Left ventricle myocardium inferior (tissue), 1 donor: Measurements from ENCODE around the gene TYW5. TPM values are rescaled to one million over a fixed set of nuclear protein-coding genes. Genes with fewer than 3 reads are reported as not detected.

Experiments used
- DNase-seq: peaks from one replicate; pipeline ENCODE4 v3.0.0-alpha.2; 2020
- H3K27ac ChIP-seq: fragments of 200-600 bp; replicated peaks from 2 replicates; pipeline ENCODE4 v1.8.0; 2021
- H3K27me3 ChIP-seq: fragments of 200-600 bp; 2 replicates; pipeline ENCODE4 v1.8.0; 2021; ENCODE audit warnings: low read depth
- H3K36me3 ChIP-seq: fragments of 200-600 bp; 2 replicates; pipeline ENCODE4 v1.8.0; 2021
- H3K4me1 ChIP-seq: fragments of 200-600 bp; 2 replicates; pipeline ENCODE4 v1.8.0; 2021
- H3K4me3 ChIP-seq: fragments of 200-600 bp; 2 replicates; pipeline ENCODE4 v1.8.0; 2021; ENCODE audit warnings: mild to moderate bottlenecking, moderate library complexity
- H3K9me3 ChIP-seq: fragments of 200-600 bp; replicated peaks from 2 replicates; pipeline ENCODE4 v1.8.0; 2021
- intact Hi-C: fragments of 100-400 bp; cut with micrococcal nuclease; formaldehyde crosslinking; loops from one replicate; pipeline ENCODE4 v1.11.0; 2022
- total RNA-seq: library from RNA; stranded (reverse); fragmentation: NEBNext Ultra II Directional; extraction: Animal tissue kit (Norgen Biotek cat#: 25700); gene quantifications from one replicate; pipeline ENCODE4 v1.2.1, GENCODE V29; 2021
- TF ChIP-seq, protein P1 (sequence below): fragments of 200-600 bp; IDR thresholded peaks from 2 replicates; pipeline ENCODE4 v1.8.0; 2021; ENCODE audit warnings: antibody characterized with exemption, mild to moderate bottlenecking, borderline replicate concordance
- donor health status: DM: no; HTN: yes; CAD: no; lungs with severe emphysema.

Gene TYW5
- total RNA-seq, 1 donor from 2014 or later: 2.9 TPM

DNA sequence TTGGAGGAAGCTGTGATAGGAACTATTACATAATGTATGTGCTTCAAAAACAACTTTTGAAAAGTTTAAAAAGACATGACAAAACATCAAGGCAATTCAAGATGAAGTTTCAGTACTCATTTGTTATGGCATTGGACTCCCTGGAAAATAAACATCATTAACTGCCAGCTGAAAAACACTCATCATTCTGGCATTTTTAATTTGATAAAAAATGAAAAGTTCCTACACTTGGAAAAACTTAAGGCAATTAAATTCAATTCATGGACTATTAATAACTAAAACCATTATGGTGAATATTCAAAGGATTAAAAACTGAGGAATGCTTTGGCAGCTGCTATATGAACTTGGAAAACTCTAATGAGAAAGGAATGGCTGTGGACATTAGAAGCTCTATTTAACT lies 8.5 kb downstream of the TYW5 start:
- no peaks in the 10 kb centered on the region for H3K27me3 ChIP-seq
- H3K36me3 ChIP-seq: peaks cover 57% of the 10 kb centered on the region
- no peak overlapping the region for H3K27ac ChIP-seq
- intact Hi-C loops: no loop called here
- TF ChIP-seq, protein P1, sequence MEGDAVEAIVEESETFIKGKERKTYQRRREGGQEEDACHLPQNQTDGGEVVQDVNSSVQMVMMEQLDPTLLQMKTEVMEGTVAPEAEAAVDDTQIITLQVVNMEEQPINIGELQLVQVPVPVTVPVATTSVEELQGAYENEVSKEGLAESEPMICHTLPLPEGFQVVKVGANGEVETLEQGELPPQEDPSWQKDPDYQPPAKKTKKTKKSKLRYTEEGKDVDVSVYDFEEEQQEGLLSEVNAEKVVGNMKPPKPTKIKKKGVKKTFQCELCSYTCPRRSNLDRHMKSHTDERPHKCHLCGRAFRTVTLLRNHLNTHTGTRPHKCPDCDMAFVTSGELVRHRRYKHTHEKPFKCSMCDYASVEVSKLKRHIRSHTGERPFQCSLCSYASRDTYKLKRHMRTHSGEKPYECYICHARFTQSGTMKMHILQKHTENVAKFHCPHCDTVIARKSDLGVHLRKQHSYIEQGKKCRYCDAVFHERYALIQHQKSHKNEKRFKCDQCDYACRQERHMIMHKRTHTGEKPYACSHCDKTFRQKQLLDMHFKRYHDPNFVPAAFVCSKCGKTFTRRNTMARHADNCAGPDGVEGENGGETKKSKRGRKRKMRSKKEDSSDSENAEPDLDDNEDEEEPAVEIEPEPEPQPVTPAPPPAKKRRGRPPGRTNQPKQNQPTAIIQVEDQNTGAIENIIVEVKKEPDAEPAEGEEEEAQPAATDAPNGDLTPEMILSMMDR: no peak
- H3K4me1 ChIP-seq: no peaks in the 10 kb centered on the region
- H3K4me3 ChIP-seq: no peak overlapping the region
- no peaks in the 10 kb centered on the region for H3K9me3 ChIP-seq
- no peak for DNase-seq

DNA sequence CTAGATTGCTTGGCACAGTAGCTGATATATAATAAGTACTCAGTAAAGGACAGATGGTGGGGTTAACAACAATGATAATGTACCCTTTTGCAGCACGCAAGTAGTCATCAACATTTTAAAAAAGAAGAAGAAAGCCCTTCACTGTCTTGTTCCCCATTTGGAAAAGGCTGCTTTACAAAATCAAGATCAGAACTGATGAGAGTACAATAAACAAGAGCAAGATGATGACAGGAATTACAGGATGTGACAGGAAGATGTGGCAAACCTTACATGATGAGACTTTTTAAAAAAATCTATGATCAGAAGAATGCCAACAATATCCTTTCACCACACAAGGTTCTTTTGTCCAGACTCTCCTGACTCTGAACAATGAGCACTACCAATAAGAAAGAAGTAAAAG lies 9.1 kb downstream of the TYW5 start:
- no peak overlapping the region for H3K27ac ChIP-seq
- H3K4me3 ChIP-seq: no peak overlapping the region
- no peak for DNase-seq
- TF ChIP-seq, protein P1: no peak
- no peaks in the 10 kb centered on the region for H3K9me3 ChIP-seq
- peaks cover 57% of the 10 kb centered on the region for H3K36me3 ChIP-seq
- no peaks in the 10 kb centered on the region for H3K4me1 ChIP-seq
- no peaks in the 10 kb centered on the region for H3K27me3 ChIP-seq
- intact Hi-C loops: no loop called here

DNA sequence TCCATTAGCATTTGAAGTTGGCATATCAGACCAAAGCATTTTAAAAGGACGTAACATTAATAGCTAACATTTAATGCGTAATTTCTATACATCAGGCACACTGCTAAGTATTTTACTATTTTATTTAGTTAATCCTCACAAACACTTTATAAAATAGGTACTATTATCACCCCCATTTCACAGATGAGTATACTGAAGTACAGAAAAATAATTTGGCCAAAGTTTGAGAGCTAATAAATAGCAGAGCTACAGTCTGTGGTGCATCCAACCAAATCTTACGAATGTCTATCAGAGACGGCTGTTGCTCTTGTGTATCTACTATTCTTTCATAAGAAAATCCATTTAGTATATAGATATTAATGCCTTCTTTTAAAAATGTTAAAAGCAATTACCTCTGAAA lies 11.9 kb downstream of the TYW5 start:
- Histone ChIP-seq H3K9me3 (no peaks in the 10 kb centered on the region), H3K4me1 (no peaks in the 10 kb centered on the region), H3K36me3 (peaks cover 55% of the 10 kb centered on the region), H3K4me3 (no peak overlapping the region), H3K27ac (no peak overlapping the region), H3K27me3 (no peaks in the 10 kb centered on the region)
- DNase-seq: no peak
- intact Hi-C loops: no loop called here
- TF ChIP-seq, protein P1: no peak

DNA sequence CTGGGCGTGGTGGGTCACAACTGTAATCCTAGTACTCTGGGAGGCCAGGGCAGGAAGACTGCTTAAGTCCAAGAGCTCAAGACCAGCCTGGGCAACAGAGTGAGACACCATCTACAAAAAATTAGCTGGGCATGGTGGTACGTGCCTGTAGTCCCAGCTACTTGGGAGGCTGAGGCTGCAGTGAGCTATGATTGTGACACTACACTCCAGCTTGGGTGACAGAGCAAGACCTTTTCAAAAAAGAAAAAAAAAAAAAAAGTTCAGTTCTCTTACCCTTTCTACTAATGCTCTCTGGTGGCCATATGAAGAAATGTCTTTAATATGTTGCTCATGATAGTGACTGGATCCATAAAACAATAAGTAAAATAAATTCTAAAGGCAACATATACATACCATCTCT lies 14.9 kb downstream of the TYW5 start:
- DNase-seq: no peak
- TF ChIP-seq, protein P1: peak; percentile 24
- Histone ChIP-seq H3K9me3 (no peaks in the 10 kb centered on the region), H3K4me3 (no peak overlapping the region), H3K4me1 (peaks cover 3% of the 10 kb centered on the region), H3K27me3 (no peaks in the 10 kb centered on the region), H3K27ac (no peak overlapping the region), H3K36me3 (peaks cover 36% of the 10 kb centered on the region)
- intact Hi-C loops: no loop called here

DNA sequence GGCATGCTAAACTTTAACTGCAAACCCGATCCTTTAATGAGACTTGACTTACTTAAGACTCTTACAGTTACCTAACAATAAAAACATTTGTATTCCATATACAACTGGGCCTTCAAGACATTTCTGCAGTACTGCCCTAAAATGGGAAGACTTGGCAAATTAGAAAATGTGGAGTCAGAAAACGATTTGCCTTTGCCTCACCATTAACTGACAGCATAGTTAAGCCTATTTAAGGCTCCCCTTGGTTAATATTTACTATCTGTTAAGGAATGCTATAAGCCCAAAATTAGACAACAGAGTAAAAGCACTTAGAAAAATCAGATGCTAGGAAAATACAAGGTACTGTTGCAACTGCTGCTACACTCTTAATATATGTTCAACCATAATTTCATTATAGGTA lies 18.7 kb downstream of the TYW5 start:
- H3K9me3 ChIP-seq: no peaks in the 10 kb centered on the region
- H3K4me3 ChIP-seq: no peak overlapping the region
- peaks cover 38% of the 10 kb centered on the region for H3K36me3 ChIP-seq
- no peak overlapping the region for H3K27ac ChIP-seq
- no peaks in the 10 kb centered on the region for H3K27me3 ChIP-seq
- TF ChIP-seq, protein P1: no peak
- DNase-seq: no peak
- peaks cover 3% of the 10 kb centered on the region for H3K4me1 ChIP-seq
- intact Hi-C loops: no loop called here

DNA sequence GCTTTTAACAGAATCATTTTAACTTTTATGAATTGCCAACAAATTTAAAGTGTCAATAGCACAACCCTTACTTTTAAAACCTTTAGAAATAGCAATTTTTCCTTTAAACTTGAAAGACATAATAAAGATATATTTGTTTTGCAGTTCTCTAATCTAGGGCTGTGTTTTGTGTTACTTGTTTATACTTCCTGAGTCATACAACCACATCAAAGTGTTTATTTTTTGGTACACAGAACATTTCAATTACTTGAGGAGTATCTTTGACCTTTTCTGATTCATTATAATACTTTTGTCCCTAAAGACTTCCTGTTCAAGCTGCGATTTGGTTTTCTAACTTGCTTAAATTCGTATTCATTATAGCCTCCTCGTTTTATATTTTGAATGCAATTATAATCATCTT lies 21.8 kb downstream of the TYW5 start:
- intact Hi-C loops: no loop called here
- H3K36me3 ChIP-seq: peaks cover 52% of the 10 kb centered on the region

More for the DNA sequence above, 21.8 kb downstream of the TYW5 start:
- Histone ChIP-seq H3K4me1 (peaks cover 3% of the 10 kb centered on the region), H3K9me3 (no peaks in the 10 kb centered on the region), H3K27ac (no peak overlapping the region), H3K27me3 (no peaks in the 10 kb centered on the region), H3K4me3 (no peak overlapping the region)
- no peak for DNase-seq
- TF ChIP-seq, protein P1: no peak
